HuH-7 (cell line): ENCODE measurements around the gene KNCN.

Experiments used
- DNase-seq: peaks from one replicate; pipeline ENCODE4 v3.0.0; 2011; ENCODE audit warnings: low spot score

KNCN gene

GRCh38 chr1:46551597-46552095, at the start of gene KNCN:
Gene KNCN (minus strand): TSS chr1:46551647. CDS start chr1:46551215, 432 bp downstream.
- no peak for DNase-seq

- DNase-seq: no peak
These were observed 47.9 kb upstream of the KNCN start for GRCh38 chr1:46599059-46599970.

- no peak for DNase-seq
These were observed 45.4 kb upstream of the KNCN start for GRCh38 chr1:46596846-46597245.

GRCh38 chr1:46596036-46596435, 44.6 kb upstream of the KNCN start:
- no peak for DNase-seq

GRCh38 chr1:46595127-46595526, 43.7 kb upstream of the KNCN start:
- DNase-seq: no peak

GRCh38 chr1:46594063-46594462, 42.6 kb upstream of the KNCN start:
- no peak for DNase-seq

- DNase-seq: no peak
These were observed 41.4 kb upstream of the KNCN start for GRCh38 chr1:46592823-46593222.

- no peak for DNase-seq
These were observed 38.1 kb upstream of the KNCN start for GRCh38 chr1:46589529-46589928.

- DNase-seq: no peak
These were observed 35.6 kb upstream of the KNCN start for GRCh38 chr1:46587069-46587468.

GRCh38 chr1:46585312-46585938, 34.0 kb upstream of the KNCN start:
- no peak for DNase-seq

- DNase-seq: no peak
These were observed 32.0 kb upstream of the KNCN start for GRCh38 chr1:46583494-46583893.

GRCh38 chr1:46582972-46583371, 31.5 kb upstream of the KNCN start:
- no peak for DNase-seq

- no peak for DNase-seq
These were observed 30.4 kb upstream of the KNCN start for GRCh38 chr1:46581681-46582455.

GRCh38 chr1:46580140-46580903, 28.9 kb upstream of the KNCN start:
- no peak for DNase-seq

- no peak for DNase-seq
These were observed 26.2 kb upstream of the KNCN start for GRCh38 chr1:46577671-46578070.

GRCh38 chr1:46576596-46576995, 25.1 kb upstream of the KNCN start:
- DNase-seq: no peak

- no peak for DNase-seq
These were observed 24.3 kb upstream of the KNCN start for GRCh38 chr1:46575778-46576177.

- no peak for DNase-seq
These were observed 23.9 kb upstream of the KNCN start for GRCh38 chr1:46575300-46575699.

- no peak for DNase-seq
These were observed 20.3 kb upstream of the KNCN start for GRCh38 chr1:46571691-46572225.

- no peak for DNase-seq
These were observed 18.7 kb upstream of the KNCN start for GRCh38 chr1:46569884-46570725.

- no peak for DNase-seq
These were observed 17.7 kb upstream of the KNCN start for GRCh38 chr1:46569116-46569515.
